SK-N-MC (cell line): Measurements from ENCODE around the gene ARIH1.
"Not testable (repeated sequence)": the region's sequence is repeated elsewhere in the genome, so short reads cannot be mapped to it uniquely, and the experiment has no call there.

Source experiments
- EZH2 ChIP-seq: fragments of 200-600 bp; sonication (generic); IDR thresholded peaks from one replicate; pipeline ENCODE4 v1.6.1; 2017; ENCODE audit warnings: antibody characterized with exemption
- FOXP2 ChIP-seq: optimal IDR thresholded peaks from 2 replicates; pipeline ENCODE3; 2011; ENCODE audit warnings: mild to moderate bottlenecking, moderate library complexity; ENCODE audit not compliant: insufficient read depth; ENCODE audit errors: extremely low read length, control extremely low read depth
- POLR2AphosphoS5 ChIP-seq: IDR thresholded peaks from 2 replicates; pipeline ENCODE4 v1.6.1; 2012; ENCODE audit warnings: mild to moderate bottlenecking, low read depth, low read length, borderline replicate concordance

DNA sequence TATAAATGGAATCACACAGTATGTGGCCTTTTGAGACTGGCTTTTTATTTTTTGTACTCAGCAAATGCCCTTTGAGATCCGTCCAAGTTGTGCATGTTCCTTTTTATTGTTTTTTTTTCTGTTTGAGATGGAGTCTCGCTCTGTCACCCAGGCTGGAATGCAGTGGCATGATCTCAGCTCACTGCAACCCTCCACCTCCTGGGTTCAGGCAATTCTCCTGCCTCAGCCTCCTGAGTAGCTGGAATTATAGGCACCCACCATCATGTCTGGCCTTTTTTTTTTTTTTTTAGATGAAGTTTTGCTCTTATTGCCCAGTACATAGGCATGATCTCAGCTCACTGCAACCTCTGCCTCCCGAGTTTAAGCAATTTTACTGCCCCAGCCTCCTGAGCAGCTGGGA lies 152.0 kb downstream of the ARIH1 start:
- TF ChIP-seq POLR2AphosphoS5, EZH2, FOXP2: not testable (repeated sequence)
